Fibroblast of the aortic adventitia (primary cell): ENCODE data around the gene SACM1L. TPM values are rescaled to one million over a fixed set of nuclear protein-coding genes. Genes with fewer than 3 reads are reported as not detected.
"Not testable (repeated sequence)": the region's sequence is repeated elsewhere in the genome, so short reads cannot be mapped to it uniquely, and the experiment has no call there.

Experiments used
- DNase-seq: peaks from one replicate; pipeline ENCODE4 v3.0.0-alpha.2; 2010; ENCODE audit warnings: low read depth
- H3K4me3 ChIP-seq: 2 replicates; pipeline ENCODE4 v1.5.1; 2011; ENCODE audit warnings: low read depth, mild to moderate bottlenecking, control low read depth, low read length, moderate library complexity
- CTCF ChIP-seq: IDR thresholded peaks from 2 replicates; pipeline ENCODE4 v1.5.1; 2011; ENCODE audit warnings: mild to moderate bottlenecking, low read length, control low read depth, inconsistent platforms; ENCODE audit not compliant: insufficient read depth
- total RNA-seq: library from RNA; depleted of rRNA; stranded (reverse); fragments of >200 nt; gene quantifications from 2 replicates; pipeline ENCODE4 v1.2.3, GENCODE V29; 2012; ENCODE audit warnings: low replicate concordance

SACM1L gene
- total RNA-seq, 1 donor = 30.7 TPM

- H3K4me3 ChIP-seq = no peak overlapping the region
- DNase-seq = no peak
- TF ChIP-seq CTCF = no peak
Observed at GRCh38 chr3:45683417-45684326, 5.5 kb upstream of the SACM1L start.

- no peak for TF ChIP-seq CTCF
- no peak overlapping the region for H3K4me3 ChIP-seq
- no peak for DNase-seq
Observed at GRCh38 chr3:45684327-45684892, 4.8 kb upstream of the SACM1L start.

- not testable (repeated sequence) for DNase-seq, H3K4me3 ChIP-seq
Observed at GRCh38 chr3:45685722-45686121, 3.5 kb upstream of the SACM1L start.

- DNase-seq = no peak
- H3K4me3 ChIP-seq = no peak overlapping the region
- TF ChIP-seq CTCF = no peak
Observed at GRCh38 chr3:45686850-45687249, 2.3 kb upstream of the SACM1L start.

- TF ChIP-seq CTCF = no peak
- H3K4me3 ChIP-seq = peak overlapping the region; percentile 78
- no peak for DNase-seq
Observed at GRCh38 chr3:45687828-45688193, 1.4 kb upstream of the SACM1L start.

GRCh38 chr3:45688194-45688881 is 858 bp upstream of the SACM1L start:
- DNase-seq = no peak
- TF ChIP-seq CTCF = no peak

GRCh38 chr3:45689787-45690145 is 570 bp downstream of the SACM1L start:
- H3K4me3 ChIP-seq = peak overlapping the region; percentile 78
- no peak for TF ChIP-seq CTCF
- DNase-seq = no peak

More at GRCh38 chr3:45688194-45688881, 858 bp upstream of the SACM1L start:
- peak overlapping the region; percentile 78 for H3K4me3 ChIP-seq
